GM23248 (cell line): ENCODE results near the gene STK11IP. TPM values are rescaled to one million over a fixed set of nuclear protein-coding genes. Genes with fewer than 3 reads are reported as not detected.

ENCODE experiments used
- DNase-seq: peaks from one replicate; pipeline ENCODE4 v3.0.0-alpha.2; 2015
- H2AFZ ChIP-seq: fragments of 200-600 bp; sonication (generic); 2 replicates; pipeline ENCODE4 v1.6.1; 2016; ENCODE audit warnings: antibody characterized with exemption
- H3F3A ChIP-seq: fragments of 200-600 bp; sonication (generic); 2 replicates; pipeline ENCODE4 v1.6.1; 2016; ENCODE audit warnings: mild to moderate bottlenecking, antibody characterized with exemption, mixed run types; ENCODE audit not compliant: insufficient read depth
- H3K27ac ChIP-seq: fragments of 200-600 bp; sonication (generic); 2 replicates; pipeline ENCODE4 v1.5.1; 2016; ENCODE audit warnings: mild to moderate bottlenecking
- H3K27me3 ChIP-seq: fragments of 200-600 bp; sonication (generic); replicated peaks from 2 replicates; pipeline ENCODE4 v1.6.1; 2016; ENCODE audit warnings: mild to moderate bottlenecking; ENCODE audit not compliant: insufficient read depth
- H3K36me3 ChIP-seq: fragments of 200-600 bp; sonication (generic); 2 replicates; pipeline ENCODE4 v1.6.1; 2016; ENCODE audit warnings: low read depth, mild to moderate bottlenecking
- H3K4me1 ChIP-seq: fragments of 200-600 bp; sonication (generic); 2 replicates; pipeline ENCODE4 v1.6.1; 2016; ENCODE audit warnings: mild to moderate bottlenecking; ENCODE audit not compliant: insufficient read depth
- H3K4me2 ChIP-seq: fragments of 200-600 bp; sonication (generic); one replicate; pipeline ENCODE4 v1.6.1; 2016; ENCODE audit warnings: mild to moderate bottlenecking; ENCODE audit not compliant: unreplicated experiment
- H3K4me3 ChIP-seq: fragments of 200-600 bp; sonication (generic); 2 replicates; pipeline ENCODE4 v1.5.1; 2016; ENCODE audit warnings: mild to moderate bottlenecking
- H3K79me2 ChIP-seq: fragments of 200-600 bp; sonication (generic); 2 replicates; pipeline ENCODE4 v1.6.1; 2016; ENCODE audit warnings: mild to moderate bottlenecking; ENCODE audit not compliant: insufficient read depth
- H3K9ac ChIP-seq: fragments of 200-600 bp; sonication (generic); 2 replicates; pipeline ENCODE4 v1.6.1; 2016; ENCODE audit warnings: mild to moderate bottlenecking
- H3K9me2 ChIP-seq: fragments of 200-600 bp; sonication (generic); 2 replicates; pipeline ENCODE4 v1.6.1; 2016; ENCODE audit warnings: mixed run types, mild to moderate bottlenecking, moderate library complexity; ENCODE audit not compliant: insufficient read depth
- H3K9me3 ChIP-seq: fragments of 200-600 bp; sonication (generic); one replicate; pipeline ENCODE4 v1.6.1; 2017; ENCODE audit warnings: low read depth
- H4K20me1 ChIP-seq: fragments of 200-600 bp; sonication (generic); 2 replicates; pipeline ENCODE4 v1.6.0; 2016; ENCODE audit not compliant: insufficient read depth
- EZH2 ChIP-seq: fragments of 200-600 bp; sonication (generic); IDR thresholded peaks from 2 replicates; pipeline ENCODE4 v1.6.1; 2018; ENCODE audit warnings: antibody characterized with exemption, mild to moderate bottlenecking; ENCODE audit not compliant: insufficient read depth, poor library complexity, severe bottlenecking
- EZH2phosphoT487 ChIP-seq: fragments of 200-600 bp; sonication (generic); IDR thresholded peaks from 2 replicates; pipeline ENCODE4 v1.6.1; 2018; ENCODE audit warnings: antibody characterized with exemption, moderate library complexity, mild to moderate bottlenecking, low read depth; ENCODE audit not compliant: insufficient read depth
- WGBS, 2 experiments: methylation state at CpG; one replicate each; pipeline ENCODE4 v1.1.6; 2015 to 2017; ENCODE audit warnings: low lambda C conversion rate in 2 of 2, low coverage in 1 of 2; ENCODE audit errors: missing lambda C conversion rate in 2 of 2; 5-methylcytosine and 5-hydroxymethylcytosine counted together
- in situ Hi-C: fragments of 300-500 bp; cut with MboI; formaldehyde crosslinking; loops from 2 replicates; pipeline ENCODE4 v1.15.0; 2020
- polyA plus RNA-seq: library from polyadenylated mRNA; unstranded; fragments of >200 nt; fragmentation: Nextera tagmentation; extraction: Ambion mirVana; gene quantifications from 2 replicates; pipeline ENCODE4 v1.2.1, GENCODE V29; 2016
- total RNA-seq: library from RNA; depleted of rRNA; stranded (reverse); fragments of >200 nt; shearing (Covaris generic); gene quantifications from 2 replicates; pipeline ENCODE4 v1.2.3, GENCODE V29; 2014

Gene STK11IP
- total and polyA plus RNA-seq, 2 experiments from 2014 or later: 7.3 to 10.5 TPM

DNA sequence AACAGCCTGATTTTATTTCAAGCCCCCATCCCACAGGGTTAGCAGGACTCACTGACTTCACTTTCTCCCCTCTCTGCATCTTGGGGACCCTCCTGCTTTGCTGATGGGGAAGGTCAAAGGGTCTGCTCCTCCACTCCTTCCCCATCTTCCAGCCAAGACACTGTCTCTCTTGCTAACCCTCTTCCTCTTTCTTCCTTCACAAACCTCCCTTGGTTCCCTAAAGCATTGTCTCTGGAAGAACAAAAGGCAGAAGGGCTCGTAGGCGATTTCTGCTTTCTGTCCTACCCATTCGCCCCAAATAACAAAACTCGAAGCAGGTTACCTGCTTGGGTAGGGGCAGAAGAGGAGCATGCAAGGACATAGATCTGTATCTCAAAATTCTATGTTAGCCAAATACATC is 24.3 kb downstream of the STK11IP start:
- 57 to 58% methylated on average over 4 of the region's 4 CpGs for WGBS, 2 experiments
- in situ Hi-C loops: no loop called here
- no peak for DNase-seq
- Histone ChIP-seq H3K9ac (no peak overlapping the region), H3K27ac (no peak overlapping the region), H2AFZ (no peak overlapping the region), H3K9me3 (no peaks in the 10 kb centered on the region), H4K20me1 (no peaks in the 10 kb centered on the region), H3F3A (no peaks in the 10 kb centered on the region), H3K4me3 (no peak overlapping the region), H3K36me3 (no peaks in the 10 kb centered on the region), H3K27me3 (peaks cover 6% of the 10 kb centered on the region; the same call in 1 of the 2 replicates), H3K4me2 (no peak overlapping the region), H3K4me1 (no peaks in the 10 kb centered on the region), H3K79me2 (no peaks in the 10 kb centered on the region), H3K9me2 (no peaks in the 10 kb centered on the region)
- no peak for TF ChIP-seq EZH2
- no peak for TF ChIP-seq EZH2phosphoT487

DNA sequence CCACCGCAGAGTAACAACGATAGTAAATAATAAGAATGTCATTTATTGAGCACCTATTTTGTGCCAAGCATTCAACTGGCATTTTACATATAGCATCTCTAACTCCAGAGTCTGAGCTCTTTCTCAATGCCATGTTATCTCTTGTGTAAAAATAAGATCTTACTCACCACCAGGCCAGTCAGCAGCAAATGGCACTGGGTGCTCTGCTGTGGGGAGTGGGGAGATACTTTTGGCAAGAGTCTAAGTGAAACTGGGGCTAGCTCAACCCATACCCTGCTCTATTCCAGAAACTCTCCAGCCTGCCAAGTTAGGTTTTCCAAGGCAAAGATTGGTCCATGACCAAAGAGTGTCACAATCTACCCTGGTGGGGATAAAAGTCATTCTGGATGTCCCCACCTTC is 24.8 kb downstream of the STK11IP start:
- no peak for TF ChIP-seq EZH2
- Histone ChIP-seq H3K9me2 (no peaks in the 10 kb centered on the region), H2AFZ (no peak overlapping the region), H3K4me3 (no peak overlapping the region), H3K4me2 (no peak overlapping the region), H3K9ac (no peak overlapping the region), H3F3A (no peaks in the 10 kb centered on the region), H4K20me1 (no peaks in the 10 kb centered on the region), H3K27ac (no peak overlapping the region), H3K36me3 (no peaks in the 10 kb centered on the region), H3K79me2 (no peaks in the 10 kb centered on the region), H3K4me1 (no peaks in the 10 kb centered on the region), H3K27me3 (peaks cover 9% of the 10 kb centered on the region; the same call in 1 of the 2 replicates), H3K9me3 (no peaks in the 10 kb centered on the region)
- DNase-seq: no peak
- in situ Hi-C loops: no loop called here
- 54 to 68% methylated on average over 2 of the region's 2 CpGs for WGBS, 2 experiments

DNA sequence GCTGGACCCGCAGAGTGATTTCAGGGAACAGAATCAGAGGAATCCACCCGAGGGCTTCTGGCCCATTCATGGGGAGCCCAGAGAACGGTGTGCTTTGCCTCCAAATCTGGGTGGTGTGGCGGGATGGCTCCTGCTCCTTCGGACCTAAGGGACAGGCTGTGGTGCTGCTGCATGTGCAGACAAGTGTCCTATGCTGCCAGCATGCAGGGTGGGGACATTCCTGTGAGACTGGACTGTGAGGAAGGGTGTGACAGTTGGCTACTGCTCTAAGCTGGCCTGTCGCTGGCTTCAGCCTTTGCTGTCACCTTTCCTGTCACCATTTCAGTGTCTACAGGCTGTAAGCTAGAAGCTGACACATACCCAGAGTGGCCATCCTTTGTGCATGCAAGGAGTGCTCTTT is 26.9 kb downstream of the STK11IP start:
- no peaks in the 10 kb centered on the region for H3K9me3 ChIP-seq
- no peaks in the 10 kb centered on the region for H3F3A ChIP-seq
- H3K4me2 ChIP-seq: no peak overlapping the region
- H3K27me3 ChIP-seq: peaks cover 9% of the 10 kb centered on the region; the same call in 1 of the 2 replicates
- DNase-seq: no peak
- 70 to 77% methylated on average over 6 of the region's 6 CpGs for WGBS, 2 experiments
- no peaks in the 10 kb centered on the region for H4K20me1 ChIP-seq
- H3K9me2 ChIP-seq: no peaks in the 10 kb centered on the region
- H3K36me3 ChIP-seq: no peaks in the 10 kb centered on the region
- no peak overlapping the region for H3K27ac ChIP-seq
- H3K4me1 ChIP-seq: no peaks in the 10 kb centered on the region
- no peaks in the 10 kb centered on the region for H3K79me2 ChIP-seq
- in situ Hi-C loops: no loop called here
- H3K4me3 ChIP-seq: no peak overlapping the region
- H3K9ac ChIP-seq: no peak overlapping the region
- no peak overlapping the region for H2AFZ ChIP-seq
- TF ChIP-seq EZH2: no peak
- TF ChIP-seq EZH2phosphoT487: no peak

DNA sequence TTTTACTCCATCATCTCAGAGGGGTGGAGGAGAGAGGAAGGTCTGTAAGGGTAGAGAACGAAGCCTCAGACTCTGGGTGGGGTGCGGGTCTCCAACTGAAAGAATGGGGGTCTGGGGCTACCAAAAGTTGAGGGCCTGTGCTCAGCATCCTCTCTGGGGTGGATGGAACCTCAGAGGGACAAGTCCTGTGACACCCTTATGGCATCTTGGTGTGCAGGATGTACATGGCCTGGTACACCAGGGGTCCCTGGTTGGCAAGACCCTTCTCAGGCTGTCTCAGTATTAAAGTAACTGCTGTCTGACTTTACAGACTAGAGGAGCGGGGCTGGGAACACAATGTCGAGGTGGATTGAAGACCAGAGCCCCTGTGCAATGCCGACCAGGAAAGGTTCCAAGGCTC is 27.5 kb downstream of the STK11IP start:
- Histone ChIP-seq H3K27ac (no peak overlapping the region), H3K4me3 (no peak overlapping the region), H2AFZ (no peak overlapping the region), H3K9me2 (no peaks in the 10 kb centered on the region), H3K4me1 (no peaks in the 10 kb centered on the region), H3K4me2 (no peak overlapping the region), H3K27me3 (peaks cover 9% of the 10 kb centered on the region; the same call in 1 of the 2 replicates), H3K9ac (no peak overlapping the region), H3K36me3 (no peaks in the 10 kb centered on the region), H3F3A (no peaks in the 10 kb centered on the region), H4K20me1 (no peaks in the 10 kb centered on the region), H3K9me3 (no peaks in the 10 kb centered on the region), H3K79me2 (no peaks in the 10 kb centered on the region)
- TF ChIP-seq EZH2phosphoT487 (no peak), EZH2 (no peak)
- DNase-seq: no peak
- 90 to 92% methylated on average over 5 of the region's 5 CpGs for WGBS, 2 experiments
- in situ Hi-C loops: no loop called here

DNA sequence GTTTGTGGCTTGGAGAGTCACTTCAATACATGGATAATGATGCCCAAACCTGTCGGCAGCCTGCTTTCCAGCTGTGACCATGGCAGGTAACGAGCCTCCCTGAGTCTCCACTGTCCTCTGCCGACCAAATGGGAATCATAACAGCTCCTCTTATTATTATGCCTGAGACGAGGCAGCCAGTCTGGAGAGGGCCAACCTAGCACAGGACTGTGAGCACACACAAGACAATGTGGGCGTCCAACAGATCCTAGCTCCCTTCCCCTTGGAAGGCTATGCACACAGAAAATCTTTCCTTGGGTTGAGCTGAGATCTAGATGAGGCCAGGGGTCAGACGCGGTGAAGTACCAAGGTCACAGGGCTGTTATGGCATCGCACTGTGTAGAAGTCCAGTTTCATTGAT is 28.9 kb downstream of the STK11IP start:
- WGBS, 2 experiments: 74 to 76% methylated on average over 8 of the region's 8 CpGs
- DNase-seq: no peak
- Histone ChIP-seq H3K36me3 (no peaks in the 10 kb centered on the region), H3K4me1 (no peaks in the 10 kb centered on the region), H3K79me2 (no peaks in the 10 kb centered on the region), H3K4me2 (no peak overlapping the region), H3K9me3 (no peaks in the 10 kb centered on the region), H3K9ac (no peak overlapping the region), H3K27ac (no peak overlapping the region), H3K27me3 (peaks cover 9% of the 10 kb centered on the region; the same call in 1 of the 2 replicates), H4K20me1 (no peaks in the 10 kb centered on the region), H3K4me3 (no peak overlapping the region), H2AFZ (no peak overlapping the region), H3F3A (no peaks in the 10 kb centered on the region), H3K9me2 (no peaks in the 10 kb centered on the region)
- in situ Hi-C loops: no loop called here
- TF ChIP-seq EZH2 (no peak), EZH2phosphoT487 (no peak)
